AG10803 (cell line): ENCODE results near the gene ABCB11.

Source experiments
- DNase-seq: peaks from one replicate; pipeline ENCODE4 v3.0.0; 2010; ENCODE audit warnings: low read depth
- H3K4me3 ChIP-seq: 2 replicates; pipeline ENCODE4 v1.5.1; 2011; ENCODE audit warnings: mild to moderate bottlenecking, low read length, control low read depth
- CTCF ChIP-seq: conservative IDR thresholded peaks from 2 replicates; pipeline ENCODE4 v1.5.1; 2011; ENCODE audit warnings: mild to moderate bottlenecking, low read length, control low read depth, inconsistent platforms

ABCB11 gene

GRCh38 chr2:169027234-169027633 lies 3.9 kb downstream of the ABCB11 start:
- no peak for DNase-seq
- no peak overlapping the region for H3K4me3 ChIP-seq
- TF ChIP-seq CTCF = no peak

GRCh38 chr2:169026056-169026455 lies 5.1 kb downstream of the ABCB11 start:
- DNase-seq = no peak
- no peak overlapping the region for H3K4me3 ChIP-seq
- no peak for TF ChIP-seq CTCF

- H3K4me3 ChIP-seq = no peak overlapping the region
- no peak for DNase-seq
- TF ChIP-seq CTCF = no peak
Observed at GRCh38 chr2:169023161-169023560, 8.0 kb downstream of the ABCB11 start.

- TF ChIP-seq CTCF = no peak
- no peak overlapping the region for H3K4me3 ChIP-seq
- no peak for DNase-seq
Observed at GRCh38 chr2:169018390-169018789, 12.7 kb downstream of the ABCB11 start.

- no peak overlapping the region for H3K4me3 ChIP-seq
- DNase-seq = no peak
- no peak for TF ChIP-seq CTCF
Observed at GRCh38 chr2:169015943-169016342, 15.2 kb downstream of the ABCB11 start.

- DNase-seq = no peak
- no peak overlapping the region for H3K4me3 ChIP-seq
- no peak for TF ChIP-seq CTCF
Observed at GRCh38 chr2:169014780-169015179, 16.3 kb downstream of the ABCB11 start.

- no peak for TF ChIP-seq CTCF
- DNase-seq = no peak
- no peak overlapping the region for H3K4me3 ChIP-seq
Observed at GRCh38 chr2:169013628-169014026, 17.5 kb downstream of the ABCB11 start.
